ENCODE results near the gene HNRNPUL2.
"Not testable (repeated sequence)": the region's sequence is repeated elsewhere in the genome, so short reads cannot be mapped to it uniquely, and the experiment has no call there.

The HNRNPUL2 gene

GRCh38 chr11:62702246-62702645, 25.0 kb downstream of the HNRNPUL2 start:
- DNase-seq = no peak

- DNase-seq = peak; percentile 75 to 76
Measured at GRCh38 chr11:62694455-62695167, 32.6 kb downstream of the HNRNPUL2 start.

DNA sequence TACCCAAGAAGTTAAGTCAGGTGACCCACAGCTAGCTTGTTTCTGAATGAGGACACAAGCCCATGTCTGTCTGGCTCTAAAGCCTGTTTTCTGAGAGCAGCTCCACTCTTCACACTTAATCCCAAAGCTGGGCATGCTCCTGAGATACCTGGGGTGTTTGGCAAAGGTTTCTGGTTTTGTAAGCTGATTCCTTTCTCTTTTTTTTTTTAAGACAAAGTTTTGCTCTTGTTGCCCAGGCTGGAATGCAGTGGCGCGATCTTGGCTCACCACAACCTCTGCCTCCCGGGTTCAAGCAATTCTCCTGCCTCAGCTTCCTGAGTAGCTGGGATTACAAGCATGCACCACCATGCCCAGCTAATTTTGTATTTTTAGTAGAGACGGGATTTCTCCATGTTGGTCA, 33.6 kb downstream of the HNRNPUL2 start:
- DNase-seq = not testable (repeated sequence)

GRCh38 chr11:62689421-62690183, 37.7 kb downstream of the HNRNPUL2 start, which contains the start of gene LRRN4CL:
Gene LRRN4CL, minus strand, starts transcription at chr11:62689530. Its CDS starts 1,022 bp downstream, at chr11:62688508.
- DNase-seq = no peak

DNA sequence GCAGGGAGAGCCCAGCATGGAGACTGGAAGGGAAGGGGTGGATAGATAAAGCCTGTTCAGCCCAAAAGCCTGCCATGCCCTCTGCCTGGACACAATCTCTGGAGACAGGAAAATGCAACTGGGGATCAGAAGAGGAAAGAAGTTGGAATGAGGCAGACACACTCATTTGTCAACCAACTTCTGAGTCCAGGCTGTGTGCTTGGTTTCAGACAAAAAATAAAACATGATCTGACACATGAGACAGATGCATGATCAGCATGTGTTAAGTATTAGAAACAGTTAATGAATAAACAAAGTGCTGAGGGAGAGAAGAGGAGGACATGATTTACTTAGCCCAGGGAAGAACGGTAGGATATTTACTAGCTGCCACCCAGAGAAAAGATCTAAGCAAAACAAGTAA, 38.8 kb downstream of the HNRNPUL2 start:
- no peak for DNase-seq

DNA sequence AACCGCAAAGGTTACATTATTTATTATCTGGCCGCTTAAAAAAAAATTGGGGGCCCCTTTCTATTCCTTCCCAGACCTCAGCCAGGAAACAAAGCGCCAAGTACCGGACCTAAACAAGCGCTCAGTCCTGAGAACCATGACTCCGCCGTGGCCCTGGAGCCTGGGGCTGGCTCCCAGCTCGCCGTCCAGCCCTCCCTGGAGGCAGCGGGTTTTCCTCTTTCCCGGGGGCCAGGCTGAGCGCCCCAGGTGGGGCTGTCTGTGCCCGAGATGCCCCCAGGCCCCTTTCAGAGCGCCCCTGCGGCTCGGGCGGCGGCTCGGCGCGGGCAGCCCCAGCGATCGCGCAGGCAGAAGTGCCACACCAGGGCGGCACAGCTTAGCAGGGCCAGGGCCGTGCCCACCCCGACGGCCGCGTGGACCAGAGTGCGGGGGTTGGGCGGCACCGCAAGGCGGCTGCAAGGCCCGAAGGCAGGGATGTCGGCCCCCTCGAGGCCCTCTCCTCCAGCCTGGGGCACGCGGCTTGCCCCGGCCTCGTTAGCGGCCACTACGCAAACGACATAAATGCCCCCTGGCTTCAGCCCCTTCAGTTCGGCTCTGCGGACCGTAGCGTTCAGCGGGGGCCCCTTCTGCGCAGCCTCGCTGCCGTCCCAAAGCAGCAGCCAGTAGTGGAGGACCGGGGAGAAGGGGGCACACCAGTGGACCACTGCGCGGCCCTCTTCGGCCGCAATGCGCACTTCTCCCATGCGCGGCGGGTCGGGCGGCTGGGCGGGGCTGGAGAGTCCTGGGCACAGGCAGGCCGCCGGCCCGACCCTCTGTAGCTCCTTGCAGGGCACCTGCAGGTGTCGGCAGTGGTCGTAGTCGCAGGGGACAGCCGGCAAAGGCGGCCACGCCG, 39.5 kb downstream of the HNRNPUL2 start:
- no peak for DNase-seq

DNA sequence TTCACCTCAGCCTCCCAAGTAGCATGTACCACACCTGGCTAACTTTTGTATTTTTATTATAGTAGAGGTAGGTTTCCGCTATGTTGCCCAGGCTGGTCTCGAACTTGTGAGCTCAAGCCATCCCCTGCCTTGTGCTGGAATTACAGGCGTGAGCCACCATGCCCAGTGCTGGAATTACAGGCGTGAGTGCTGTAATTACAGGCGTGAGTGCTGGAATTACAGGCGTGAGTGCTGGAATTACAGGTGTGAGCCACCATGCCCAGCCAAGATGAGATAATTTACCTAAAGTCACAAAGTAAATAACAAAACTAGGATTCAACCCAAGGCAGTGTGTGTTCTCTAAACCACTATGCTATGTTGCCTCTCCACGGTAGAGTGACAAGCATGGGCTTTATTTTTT, 44.7 kb downstream of the HNRNPUL2 start:
- no peak for DNase-seq

DNA sequence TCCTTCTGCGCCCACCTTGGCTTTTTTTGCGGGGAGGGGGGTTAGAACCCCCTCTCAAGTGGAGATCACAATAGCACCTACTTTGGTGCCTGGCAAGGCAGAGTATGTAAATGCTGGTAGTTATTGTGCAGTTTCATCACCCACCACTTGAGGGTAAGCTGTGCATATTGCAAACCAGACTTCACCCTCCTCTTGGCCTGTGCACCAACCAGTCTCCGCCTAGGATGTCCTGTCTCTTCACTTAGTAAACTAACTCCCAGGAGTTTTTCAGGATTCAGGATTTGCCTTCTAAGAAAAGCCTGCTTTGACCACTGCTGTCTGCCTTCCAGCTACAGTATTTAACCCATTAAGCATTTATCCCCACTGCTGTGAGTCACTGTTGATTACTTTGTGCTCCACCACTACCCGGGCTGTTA, 46.4 kb downstream of the HNRNPUL2 start:
- no peak for DNase-seq

DNA sequence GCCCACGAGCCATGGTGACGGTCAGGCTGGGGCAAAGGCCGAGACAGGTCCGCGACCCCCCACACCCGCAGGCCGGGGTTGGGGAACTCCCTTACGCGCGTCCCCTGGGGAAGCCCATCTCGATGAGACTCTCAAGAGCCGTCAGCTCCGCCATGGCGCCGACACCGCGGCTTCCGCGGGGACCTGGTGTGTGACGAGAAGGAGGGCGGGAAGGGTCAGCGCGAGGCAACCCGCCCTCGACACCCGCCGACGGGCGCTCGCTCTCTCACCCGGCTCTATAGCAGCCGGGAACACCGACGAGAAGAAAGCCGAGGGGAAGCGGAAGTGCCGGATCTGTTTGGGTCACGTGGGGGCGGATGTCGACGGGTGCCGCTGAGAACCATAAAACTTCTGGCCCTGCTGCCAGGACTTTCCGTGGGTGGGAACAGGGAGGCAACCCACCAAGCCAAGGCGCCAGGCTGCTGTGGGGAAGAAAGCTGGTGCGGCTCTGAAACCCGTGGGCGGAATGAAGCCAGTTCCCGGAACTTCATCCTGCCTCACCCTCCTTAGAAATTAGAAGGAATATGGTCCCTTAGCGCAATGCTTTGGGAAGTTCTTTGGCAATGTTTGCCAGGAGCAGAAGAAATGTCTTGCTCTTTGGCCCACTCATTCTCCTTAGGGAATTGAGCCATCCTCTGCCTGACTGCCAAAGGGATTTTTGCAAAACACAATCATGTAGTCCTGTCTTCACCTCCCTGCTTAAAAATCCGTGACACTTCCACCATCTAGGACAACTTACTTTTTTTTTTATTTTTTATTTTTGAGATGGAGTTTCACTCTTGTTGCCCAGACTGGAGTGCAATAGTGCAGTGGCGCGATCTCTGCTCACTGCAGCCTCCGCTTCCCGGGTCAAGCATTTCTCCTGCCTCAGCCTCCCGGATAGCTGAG, 48.2 kb downstream of the HNRNPUL2 start, which contains the start of gene UBXN1:
UBXN1 (minus strand) TSS at position 304 of the 927 bp plus-strand sequence; CDS start at position 154, 150 bp downstream.
- DNase-seq = peak in 1 of 2 experiments; percentile 42

DNA sequence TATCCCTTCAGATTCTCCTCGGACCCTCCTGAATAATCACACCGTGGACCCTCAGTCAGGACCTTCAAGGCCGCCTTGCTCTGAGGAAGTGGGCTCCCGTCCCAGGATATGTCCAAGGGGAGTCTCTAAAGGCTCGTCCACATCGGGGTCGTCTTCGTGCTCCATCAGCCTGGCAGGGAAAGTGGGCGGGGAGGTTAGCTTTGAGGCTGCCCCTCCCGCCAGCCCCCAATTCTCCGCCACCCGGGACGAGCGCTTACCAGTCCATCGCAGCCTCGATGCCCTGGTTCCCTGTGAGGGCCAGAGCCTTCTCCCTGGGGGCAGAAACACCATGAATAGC, 48.9 kb downstream of the HNRNPUL2 start:
- no peak for DNase-seq

- no peak for DNase-seq
Measured at GRCh38 chr11:62677714-62678113, 49.5 kb downstream of the HNRNPUL2 start.

DNA sequence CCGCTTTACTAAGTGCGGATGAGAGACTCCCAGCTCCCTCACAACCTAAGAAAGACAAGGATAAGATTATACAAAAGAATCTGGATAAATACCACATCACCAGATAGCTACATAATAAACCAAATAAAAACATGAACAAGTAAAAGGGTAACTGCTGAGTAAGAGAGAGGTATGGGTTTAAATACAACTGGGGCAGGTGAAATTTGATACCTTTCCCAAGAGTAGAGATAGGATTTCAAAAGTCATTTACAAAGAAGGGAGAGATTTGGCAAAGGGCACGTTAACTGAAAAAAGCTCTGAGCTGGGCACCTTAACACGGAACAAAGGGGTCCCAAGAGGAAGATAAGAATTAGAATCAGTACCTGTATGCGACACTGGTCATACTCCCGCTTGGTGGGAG, 50.1 kb downstream of the HNRNPUL2 start:
- DNase-seq = no peak

GRCh38 chr11:62676698-62677097, 50.6 kb downstream of the HNRNPUL2 start:
- no peak for DNase-seq

DNA sequence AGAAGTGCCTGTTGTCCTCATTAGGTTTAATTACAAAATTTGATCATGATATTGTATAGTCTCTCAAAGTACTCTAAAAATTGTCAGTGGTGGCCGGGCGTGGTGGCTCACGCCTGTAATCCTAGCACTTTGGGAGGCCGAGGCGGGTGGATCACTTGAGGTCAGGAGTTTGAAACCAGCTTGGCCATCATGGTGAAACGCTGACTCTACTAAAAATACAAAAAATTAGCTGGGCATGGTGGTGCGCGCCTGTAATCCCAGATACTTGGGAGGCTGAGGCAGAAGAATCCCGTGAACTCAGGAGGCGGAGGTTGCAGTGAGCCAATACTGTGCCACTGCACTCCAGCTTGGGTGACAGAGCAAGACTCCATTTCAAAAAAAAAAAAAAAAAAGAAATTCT, 51.8 kb downstream of the HNRNPUL2 start:
- DNase-seq = not testable (repeated sequence)

- DNase-seq = no peak
Measured at GRCh38 chr11:62673196-62673525, 54.1 kb downstream of the HNRNPUL2 start.

DNA sequence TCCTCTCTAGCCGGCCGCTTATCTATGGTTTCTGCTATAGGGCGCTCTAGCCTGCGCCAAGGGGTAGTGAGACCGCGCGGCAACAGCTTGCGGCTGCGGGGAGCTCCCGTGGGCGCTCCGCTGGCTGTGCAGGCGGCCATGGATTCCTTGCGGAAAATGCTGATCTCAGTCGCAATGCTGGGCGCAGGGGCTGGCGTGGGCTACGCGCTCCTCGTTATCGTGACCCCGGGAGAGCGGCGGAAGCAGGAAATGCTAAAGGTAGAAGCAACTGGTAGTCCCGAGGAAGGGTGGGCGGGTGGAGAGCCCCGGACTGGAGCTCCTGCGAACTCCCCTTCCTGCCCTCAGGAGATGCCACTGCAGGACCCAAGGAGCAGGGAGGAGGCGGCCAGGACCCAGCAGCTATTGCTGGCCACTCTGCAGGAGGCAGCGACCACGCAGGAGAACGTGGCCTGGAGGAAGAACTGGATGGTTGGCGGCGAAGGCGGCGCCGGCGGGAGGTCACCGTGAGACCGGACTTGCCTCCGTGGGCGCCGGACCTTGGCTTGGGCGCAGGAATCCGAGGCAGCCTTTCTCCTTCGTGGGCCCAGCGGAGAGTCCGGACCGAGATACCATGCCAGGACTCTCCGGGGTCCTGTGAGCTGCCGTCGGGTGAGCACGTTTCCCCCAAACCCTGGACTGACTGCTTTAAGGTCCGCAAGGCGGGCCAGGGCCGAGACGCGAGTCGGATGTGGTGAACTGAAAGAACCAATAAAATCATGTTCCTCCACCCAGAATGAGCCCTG, 55.5 kb downstream of the HNRNPUL2 start, which contains the start of the genes LBHD1 and UQCC3:
LBHD1 (minus strand) TSS at position 660 of the 782 bp plus-strand sequence. CDS start 2,236 bp downstream, outside the sequence.
UQCC3 (plus strand) TSS at position 66 of the 782 bp plus-strand sequence; CDS start at position 139, 73 bp downstream.
- peak; percentile 46 to 89 for DNase-seq

- DNase-seq = no peak
Measured at GRCh38 chr11:62671236-62671607, 56.0 kb downstream of the HNRNPUL2 start.

DNA sequence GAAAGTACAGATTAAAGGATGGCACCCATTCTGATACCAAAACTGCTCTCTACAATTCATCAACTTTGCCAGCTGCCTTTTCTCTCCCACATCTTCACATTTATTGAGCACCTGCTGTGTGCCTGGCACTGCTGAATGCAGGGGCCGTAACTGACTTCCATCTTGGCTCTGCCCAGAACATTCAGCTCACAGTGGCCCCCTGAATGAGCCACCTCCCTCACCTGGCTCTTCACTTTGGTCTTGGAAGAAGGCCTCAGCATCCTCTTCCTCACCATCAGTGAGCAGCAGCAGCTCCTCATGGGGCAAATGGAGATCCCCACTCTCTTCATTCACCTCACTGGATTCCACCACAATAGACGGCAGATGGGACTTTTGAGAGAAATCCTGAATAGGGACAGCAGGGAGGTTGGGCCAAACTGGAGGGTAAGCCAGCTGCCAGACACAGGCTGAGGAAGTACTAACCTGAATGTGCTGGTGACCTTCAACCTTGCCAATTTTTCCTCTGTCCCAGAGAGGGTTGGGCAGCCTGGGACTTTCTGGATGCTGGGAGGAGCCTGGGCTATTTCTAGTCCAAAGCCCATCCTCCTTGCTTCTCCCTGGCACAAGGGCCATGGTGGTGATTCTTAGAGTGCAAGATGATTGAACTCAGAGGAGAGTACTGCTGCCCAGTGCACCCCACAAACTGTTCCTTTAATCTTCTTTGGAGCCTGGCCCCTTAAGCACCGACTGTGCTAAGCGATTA, 57.7 kb downstream of the HNRNPUL2 start:
- DNase-seq = no peak

DNA sequence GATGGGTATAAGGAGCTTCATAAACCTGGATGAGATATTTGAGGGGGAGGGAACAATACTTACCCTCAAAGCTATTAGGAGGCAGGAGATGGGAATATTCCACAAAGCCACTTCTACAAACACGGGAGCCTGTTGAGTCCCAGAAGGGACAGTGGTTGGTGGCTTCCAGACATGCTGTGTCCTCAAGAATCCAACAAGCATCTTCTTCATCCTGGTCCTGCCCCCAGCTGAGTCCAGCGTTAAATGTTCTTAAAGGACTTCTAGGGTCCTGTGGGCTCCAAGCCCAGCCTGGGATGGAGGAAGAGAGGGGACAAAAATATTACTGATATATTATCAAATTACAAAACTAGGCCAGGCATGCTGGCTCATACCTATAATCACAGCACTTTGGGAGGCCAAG, 59.8 kb downstream of the HNRNPUL2 start:
- DNase-seq = no peak

DNA sequence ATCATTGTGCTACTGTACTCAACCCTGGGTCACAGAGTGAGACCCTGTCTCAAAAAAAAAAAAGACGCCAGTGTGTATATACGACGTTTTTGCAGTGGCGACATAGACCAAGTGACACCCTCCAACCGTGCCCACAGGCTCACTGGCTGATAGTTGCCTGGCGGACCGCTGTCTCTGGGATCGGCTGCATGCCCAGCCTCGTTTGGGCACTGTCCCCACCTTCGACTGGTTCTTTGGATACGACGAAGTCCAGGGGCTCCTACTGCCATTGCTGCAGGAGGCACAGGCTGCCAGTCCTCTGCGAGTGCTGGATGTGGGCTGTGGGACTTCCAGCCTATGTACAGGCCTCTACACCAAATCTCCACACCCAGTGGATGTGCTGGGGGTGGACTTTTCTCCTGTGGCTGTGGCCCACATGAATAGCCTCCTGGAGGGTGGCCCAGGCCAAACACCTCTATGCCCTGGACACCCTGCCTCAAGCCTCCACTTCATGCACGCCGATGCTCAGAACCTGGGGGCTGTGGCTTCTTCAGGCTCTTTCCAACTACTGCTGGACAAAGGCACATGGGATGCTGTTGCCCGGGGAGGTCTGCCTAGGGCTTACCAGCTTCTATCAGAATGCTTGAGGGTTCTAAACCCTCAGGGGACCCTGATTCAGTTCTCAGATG, 60.9 kb downstream of the HNRNPUL2 start:
- DNase-seq = no peak
